Measurements from ENCODE around the gene YPEL5. TPM values are rescaled to one million over a fixed set of nuclear protein-coding genes. Genes with fewer than 3 reads are reported as not detected.

YPEL5 gene
- total RNA-seq, 1 experiment from 2014 or later, result 27.1 TPM

DNA sequence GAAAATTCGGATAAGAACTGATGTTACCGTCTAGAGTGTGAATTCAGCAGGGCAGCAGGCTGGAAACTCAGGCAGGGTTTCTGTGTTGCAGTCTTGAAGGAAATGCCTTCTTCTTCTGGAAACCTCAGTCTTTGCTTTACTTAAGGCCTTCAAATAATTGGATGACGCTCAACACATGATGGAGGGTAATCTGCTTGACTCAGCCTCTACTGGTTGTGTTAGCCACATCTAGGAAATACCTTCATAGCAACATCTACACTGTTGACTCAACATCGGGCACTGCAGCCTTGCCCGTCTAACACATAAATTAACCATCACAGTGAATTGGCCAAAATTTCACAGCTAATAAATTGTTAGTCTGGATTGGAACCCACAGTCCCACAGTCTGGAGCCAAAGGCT is 37.2 kb downstream of the YPEL5 start:
- no peaks in the 10 kb centered on the region for H4K20me1 ChIP-seq (ENCODE audit: insufficient read depth)
- intact Hi-C loops (cut with micrococcal nuclease), result no loop called here
- peaks cover 2% of the 10 kb centered on the region; the same call in 1 of the 2 replicates for H3K27me3 ChIP-seq (ENCODE audit: insufficient read depth, low read length)
- no peaks in the 10 kb centered on the region for H3K9me2 ChIP-seq (ENCODE audit: insufficient read depth)
- ChIA-PET RAD21 (ENCODE audit: low non-redundant PET in 1 of 2, low total read pairs in 2 of 2, uncharacterized antibody in 2 of 2, unreplicated experiment in 2 of 2) (no interaction called here), CTCF (interaction anchor here (1.0 kb wide), 1 partner anchor 19 kb away, joined by 3 read pairs; no protein-coding TSS in a partner anchor), POLR2A (no interaction called here)
- H3K9me3 ChIP-seq (ENCODE audit: control insufficient read depth in 1 of 2, insufficient read depth in 1 of 2, low read depth in 1 of 2, low read length in 2 of 2), result no peaks in the 10 kb centered on the region
- no peaks in the 10 kb centered on the region for H3K79me2 ChIP-seq (ENCODE audit: insufficient read depth, low read length)
- DNase-seq (ENCODE audit: low read depth, low spot score) (no peak), ATAC-seq (no peak)
- H3K4me1 ChIP-seq (ENCODE audit: control insufficient read depth in 1 of 2, insufficient read depth in 2 of 2, low read length in 2 of 2), result no peaks in the 10 kb centered on the region
- H3K4me2 ChIP-seq (ENCODE audit: low read length), result no peak overlapping the region
- H2AFZ ChIP-seq (ENCODE audit: low read depth, low read length, poor library complexity, severe bottlenecking), result no peak overlapping the region
- no peaks in the 10 kb centered on the region for H3K36me3 ChIP-seq (ENCODE audit: control insufficient read depth in 1 of 2, insufficient read depth in 2 of 2, low read length in 2 of 2)
- no peak overlapping the region for H3K9ac ChIP-seq (ENCODE audit: low read length)
- no peak for TF ChIP-seq POLR2AphosphoS5 (IDR thresholded peaks at IDR 0.05; ENCODE audit: low read depth, low read length)
- TF ChIP-seq SP1 (IDR thresholded peaks at IDR 0.05; ENCODE audit: low read depth), result no peak
- no peak for TF ChIP-seq CBX3 (IDR thresholded peaks at IDR 0.05; ENCODE audit: low read depth)
- no peak for TF ChIP-seq RAD21 (IDR thresholded peaks at IDR 0.05; ENCODE audit: low read depth)
- TF ChIP-seq EGR1 (IDR thresholded peaks at IDR 0.05; ENCODE audit: low read depth), result no peak
- no peak for TF ChIP-seq SRF (IDR thresholded peaks at IDR 0.05; ENCODE audit: low read depth)
- TF ChIP-seq, protein P1, sequence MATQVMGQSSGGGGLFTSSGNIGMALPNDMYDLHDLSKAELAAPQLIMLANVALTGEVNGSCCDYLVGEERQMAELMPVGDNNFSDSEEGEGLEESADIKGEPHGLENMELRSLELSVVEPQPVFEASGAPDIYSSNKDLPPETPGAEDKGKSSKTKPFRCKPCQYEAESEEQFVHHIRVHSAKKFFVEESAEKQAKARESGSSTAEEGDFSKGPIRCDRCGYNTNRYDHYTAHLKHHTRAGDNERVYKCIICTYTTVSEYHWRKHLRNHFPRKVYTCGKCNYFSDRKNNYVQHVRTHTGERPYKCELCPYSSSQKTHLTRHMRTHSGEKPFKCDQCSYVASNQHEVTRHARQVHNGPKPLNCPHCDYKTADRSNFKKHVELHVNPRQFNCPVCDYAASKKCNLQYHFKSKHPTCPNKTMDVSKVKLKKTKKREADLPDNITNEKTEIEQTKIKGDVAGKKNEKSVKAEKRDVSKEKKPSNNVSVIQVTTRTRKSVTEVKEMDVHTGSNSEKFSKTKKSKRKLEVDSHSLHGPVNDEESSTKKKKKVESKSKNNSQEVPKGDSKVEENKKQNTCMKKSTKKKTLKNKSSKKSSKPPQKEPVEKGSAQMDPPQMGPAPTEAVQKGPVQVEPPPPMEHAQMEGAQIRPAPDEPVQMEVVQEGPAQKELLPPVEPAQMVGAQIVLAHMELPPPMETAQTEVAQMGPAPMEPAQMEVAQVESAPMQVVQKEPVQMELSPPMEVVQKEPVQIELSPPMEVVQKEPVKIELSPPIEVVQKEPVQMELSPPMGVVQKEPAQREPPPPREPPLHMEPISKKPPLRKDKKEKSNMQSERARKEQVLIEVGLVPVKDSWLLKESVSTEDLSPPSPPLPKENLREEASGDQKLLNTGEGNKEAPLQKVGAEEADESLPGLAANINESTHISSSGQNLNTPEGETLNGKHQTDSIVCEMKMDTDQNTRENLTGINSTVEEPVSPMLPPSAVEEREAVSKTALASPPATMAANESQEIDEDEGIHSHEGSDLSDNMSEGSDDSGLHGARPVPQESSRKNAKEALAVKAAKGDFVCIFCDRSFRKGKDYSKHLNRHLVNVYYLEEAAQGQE (IDR thresholded peaks at IDR 0.05; ENCODE audit: low read depth), result no peak
- TF ChIP-seq, protein P2, sequence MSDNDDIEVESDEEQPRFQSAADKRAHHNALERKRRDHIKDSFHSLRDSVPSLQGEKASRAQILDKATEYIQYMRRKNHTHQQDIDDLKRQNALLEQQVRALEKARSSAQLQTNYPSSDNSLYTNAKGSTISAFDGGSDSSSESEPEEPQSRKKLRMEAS (IDR thresholded peaks at IDR 0.05), result no peak
- TF ChIP-seq, protein P3, sequence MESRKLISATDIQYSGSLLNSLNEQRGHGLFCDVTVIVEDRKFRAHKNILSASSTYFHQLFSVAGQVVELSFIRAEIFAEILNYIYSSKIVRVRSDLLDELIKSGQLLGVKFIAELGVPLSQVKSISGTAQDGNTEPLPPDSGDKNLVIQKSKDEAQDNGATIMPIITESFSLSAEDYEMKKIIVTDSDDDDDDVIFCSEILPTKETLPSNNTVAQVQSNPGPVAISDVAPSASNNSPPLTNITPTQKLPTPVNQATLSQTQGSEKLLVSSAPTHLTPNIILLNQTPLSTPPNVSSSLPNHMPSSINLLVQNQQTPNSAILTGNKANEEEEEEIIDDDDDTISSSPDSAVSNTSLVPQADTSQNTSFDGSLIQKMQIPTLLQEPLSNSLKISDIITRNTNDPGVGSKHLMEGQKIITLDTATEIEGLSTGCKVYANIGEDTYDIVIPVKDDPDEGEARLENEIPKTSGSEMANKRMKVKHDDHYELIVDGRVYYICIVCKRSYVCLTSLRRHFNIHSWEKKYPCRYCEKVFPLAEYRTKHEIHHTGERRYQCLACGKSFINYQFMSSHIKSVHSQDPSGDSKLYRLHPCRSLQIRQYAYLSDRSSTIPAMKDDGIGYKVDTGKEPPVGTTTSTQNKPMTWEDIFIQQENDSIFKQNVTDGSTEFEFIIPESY (IDR thresholded peaks at IDR 0.05; ENCODE audit: extremely low read depth, insufficient replicate concordance, low read length), result no peak
- TF ChIP-seq CEBPB (IDR thresholded peaks at IDR 0.05; ENCODE audit: low read depth), result no peak
- TF ChIP-seq POLR2A (IDR thresholded peaks at IDR 0.05; ENCODE audit: borderline replicate concordance, extremely low read depth, insufficient read depth, insufficient read length), result no peak
- TF ChIP-seq ELF1 (IDR thresholded peaks at IDR 0.05; ENCODE audit: borderline replicate concordance, low read depth), result no peak
- TF ChIP-seq ZNF274 (IDR thresholded peaks at IDR 0.05; ENCODE audit: low read depth, low read length), result no peak
- no peak for TF ChIP-seq ZFX (IDR thresholded peaks at IDR 0.05)
- no peak for TF ChIP-seq JUND (IDR thresholded peaks at IDR 0.05)
- no peak for TF ChIP-seq YY1 (IDR thresholded peaks at IDR 0.05; ENCODE audit: extremely low read depth, insufficient replicate concordance, low read depth, low read length)
- TF ChIP-seq EZH2 (IDR thresholded peaks at IDR 0.05), result no peak
- TF ChIP-seq, protein P4, sequence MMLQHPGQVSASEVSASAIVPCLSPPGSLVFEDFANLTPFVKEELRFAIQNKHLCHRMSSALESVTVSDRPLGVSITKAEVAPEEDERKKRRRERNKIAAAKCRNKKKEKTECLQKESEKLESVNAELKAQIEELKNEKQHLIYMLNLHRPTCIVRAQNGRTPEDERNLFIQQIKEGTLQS (IDR thresholded peaks at IDR 0.05), result no peak
- no peak for TF ChIP-seq FOSL1 (IDR thresholded peaks at IDR 0.05; ENCODE audit: low read depth)
- TF ChIP-seq SIN3A (IDR thresholded peaks at IDR 0.05; ENCODE audit: low read depth), result no peak
- H3K27ac ChIP-seq (ENCODE audit: low read depth, low read length), result no peak overlapping the region
- no peak overlapping the region for H3K4me3 ChIP-seq (replicated peaks in 1 of 2; ENCODE audit: low read depth in 1 of 2, low read length in 2 of 2)
- no TSS peak for BruUV-seq (replicated peaks)

Data from HCT116 (cell line).